Activated CD4-positive, alpha-beta T cell treated with anti-CD3 and anti-CD28 coated beads, Interleukin-2, Interleukin-6, amounts not matched to agents 100 ng/mL and 50 ng/mL, durations not matched to agents 16 hours and 8 hours (primary cell): ENCODE measurements around the gene HNRNPA3.
"Not testable (repeated sequence)": the region's sequence is repeated elsewhere in the genome, so short reads cannot be mapped to it uniquely, and the experiment has no call there.

ENCODE experiments used
- DNase-seq: peaks from one replicate; pipeline ENCODE4 v3.0.0-alpha.2; 2020

The HNRNPA3 gene

GRCh38 chr2:177188482-177189469, 23.8 kb upstream of the HNRNPA3 start:
- DNase-seq: no peak

GRCh38 chr2:177190941-177191340, 21.7 kb upstream of the HNRNPA3 start:
- no peak for DNase-seq

- DNase-seq: no peak
Observed at GRCh38 chr2:177192788-177193187, 19.8 kb upstream of the HNRNPA3 start.

DNA sequence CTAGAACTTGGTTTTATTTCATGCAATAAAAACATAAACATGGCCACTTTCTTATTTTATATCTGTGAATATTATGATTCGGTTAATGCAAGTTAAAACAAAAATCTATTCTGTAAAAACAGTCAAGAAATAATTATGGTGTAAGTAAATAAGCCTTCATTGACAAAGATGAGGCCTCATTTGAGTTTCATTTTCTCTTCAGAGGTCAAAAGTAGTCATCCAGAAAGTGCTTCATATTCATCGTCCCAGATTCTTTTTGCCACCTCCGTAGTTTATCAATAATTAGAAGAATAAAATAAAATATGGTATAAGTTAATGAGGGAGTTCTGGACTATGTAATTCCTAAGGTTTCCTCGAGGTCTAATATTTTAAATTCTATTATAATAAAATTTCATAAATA, 19.4 kb upstream of the HNRNPA3 start:
- peak; percentile 35 for DNase-seq

DNA sequence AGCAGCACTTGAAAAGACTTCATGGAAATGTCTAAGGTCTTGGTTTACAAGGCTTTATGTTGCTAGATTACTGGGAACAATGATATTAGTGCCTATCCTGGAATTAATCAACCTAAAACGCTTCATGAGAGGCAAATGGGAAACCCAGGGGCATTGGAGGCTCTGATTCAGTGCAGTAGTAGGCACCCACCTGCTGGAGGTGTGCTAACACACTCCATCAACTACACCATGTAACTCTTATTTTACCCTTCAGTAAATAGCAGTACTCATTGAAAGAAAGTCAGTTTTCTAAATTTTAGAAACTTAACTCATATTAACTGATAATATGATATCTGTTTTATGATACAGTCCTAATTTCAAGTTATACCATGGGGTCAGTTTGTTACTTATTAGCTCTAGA, 17.4 kb upstream of the HNRNPA3 start:
- DNase-seq: no peak

GRCh38 chr2:177200419-177200818, 12.2 kb upstream of the HNRNPA3 start:
- DNase-seq: not testable (repeated sequence)

GRCh38 chr2:177201919-177202346, 10.7 kb upstream of the HNRNPA3 start:
- DNase-seq: no peak

- no peak for DNase-seq
Observed at GRCh38 chr2:177204417-177204816, 8.2 kb upstream of the HNRNPA3 start.

DNA sequence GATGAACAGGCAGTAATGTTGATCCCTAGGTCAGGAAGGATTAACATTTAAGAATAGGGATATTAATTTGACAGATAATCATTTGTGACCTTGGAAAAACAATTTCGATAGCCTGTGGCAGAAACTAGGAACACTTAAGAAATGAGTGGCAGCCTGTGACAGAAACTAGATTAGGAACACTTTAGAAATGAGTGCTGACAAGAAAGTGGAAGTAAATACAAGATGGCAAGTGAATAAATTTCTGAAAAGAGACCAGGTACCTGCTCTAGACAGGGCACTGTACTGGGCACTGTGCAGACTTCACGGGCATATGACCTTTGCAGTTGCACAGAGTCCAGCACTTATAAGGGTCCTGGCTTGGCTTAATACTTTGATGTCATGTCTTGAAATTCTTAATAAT, 5.5 kb upstream of the HNRNPA3 start:
- peak; percentile 43 for DNase-seq

DNA sequence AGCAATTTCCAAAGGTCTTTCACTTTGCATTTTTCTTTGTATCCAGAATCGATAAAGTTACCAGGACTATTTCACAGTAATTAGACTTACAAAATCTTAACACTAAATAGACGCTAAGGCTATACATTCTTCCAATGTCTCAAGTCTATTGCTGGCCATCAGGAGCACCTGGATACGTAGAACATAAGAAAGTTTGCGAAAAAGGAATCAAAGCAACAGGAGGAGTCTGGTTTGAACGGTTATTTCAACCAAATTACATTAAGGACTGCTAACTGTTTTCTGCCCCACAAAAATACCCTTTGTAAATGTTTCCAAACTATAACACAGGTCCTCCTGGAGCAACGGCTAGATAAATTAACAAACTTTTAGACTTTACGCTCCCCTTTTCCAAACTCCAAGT, 1.4 kb upstream of the HNRNPA3 start:
- DNase-seq: no peak

DNA sequence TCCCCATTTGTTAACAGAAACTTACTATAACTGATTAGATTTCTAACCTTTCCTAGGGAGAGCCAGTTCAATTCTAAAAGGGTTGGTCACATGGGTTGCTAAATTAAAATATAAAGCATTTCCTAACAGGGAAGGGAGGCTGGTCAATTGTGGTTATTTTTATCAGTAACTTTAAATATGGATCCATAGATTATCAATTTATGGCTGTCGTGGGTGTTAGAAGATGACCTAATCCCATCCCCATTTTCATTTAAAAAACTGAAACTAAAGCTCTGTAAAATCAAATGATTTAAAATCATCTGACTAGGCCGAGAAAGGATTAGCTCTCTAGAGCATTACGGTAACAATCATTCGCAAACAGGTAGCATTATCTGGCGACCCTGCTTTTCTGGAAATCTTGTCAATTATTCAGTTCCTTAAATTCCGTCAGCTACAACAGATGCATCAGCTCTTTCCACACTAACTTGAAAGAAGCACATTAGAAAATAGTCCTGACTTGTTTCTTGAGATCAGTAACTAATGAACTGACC, 953 bp upstream of the HNRNPA3 start:
- DNase-seq: no peak

- peak; percentile 96 for DNase-seq
Observed at GRCh38 chr2:177212891-177213856, 580 bp downstream of the HNRNPA3 start.

DNA sequence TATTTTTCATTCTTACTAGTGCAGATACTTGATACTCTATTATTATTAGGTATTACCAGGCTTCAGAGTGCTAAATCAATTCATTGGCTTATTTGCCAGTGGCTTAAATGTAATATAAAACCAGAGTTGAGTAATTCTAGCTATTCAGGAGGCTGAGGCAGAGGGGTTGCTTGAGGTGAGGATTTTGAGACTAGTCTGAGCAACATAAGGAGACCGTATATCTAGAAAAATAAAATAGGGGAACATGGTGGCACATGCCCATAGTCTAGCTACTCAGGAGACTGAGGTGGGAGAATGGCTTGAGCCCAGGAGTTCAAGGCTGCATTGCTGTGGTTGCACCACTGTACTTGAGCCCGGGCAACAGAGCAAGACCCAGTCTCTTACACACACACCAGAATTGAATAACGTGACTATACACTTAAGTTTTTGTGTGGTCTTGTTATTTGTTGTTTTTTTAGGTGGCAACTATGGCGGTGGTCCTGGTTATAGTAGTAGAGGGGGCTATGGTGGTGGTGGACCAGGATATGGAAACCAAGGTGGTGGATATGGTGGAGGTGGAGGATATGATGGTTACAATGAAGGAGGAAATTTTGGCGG, 4.8 kb downstream of the HNRNPA3 start:
- no peak for DNase-seq

DNA sequence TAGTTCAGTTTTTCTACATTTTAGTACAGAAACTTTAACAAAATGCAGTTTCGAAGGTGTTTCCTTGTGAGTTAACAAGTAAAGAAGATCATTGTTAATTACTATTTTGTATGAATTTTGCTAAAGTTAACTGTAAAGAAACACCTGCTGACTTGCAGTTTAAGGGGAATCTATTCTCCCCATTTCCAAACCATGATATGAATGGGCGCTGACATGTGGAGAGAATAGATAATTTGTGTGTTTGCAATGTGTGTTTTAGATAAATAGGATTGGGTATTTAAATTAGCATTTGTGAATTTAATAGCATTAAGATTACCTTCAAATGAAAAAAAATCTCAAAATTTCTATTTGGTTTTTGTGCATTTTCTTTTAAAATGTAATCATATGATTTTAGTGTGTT, 7.2 kb downstream of the HNRNPA3 start:
- not testable (repeated sequence) for DNase-seq

- no peak for DNase-seq
Observed at GRCh38 chr2:177221534-177221933, 8.9 kb downstream of the HNRNPA3 start.

- no peak for DNase-seq
Observed at GRCh38 chr2:177221970-177222369, 9.4 kb downstream of the HNRNPA3 start.

- not testable (repeated sequence) for DNase-seq
Observed at GRCh38 chr2:177223436-177223835, 10.8 kb downstream of the HNRNPA3 start.

DNA sequence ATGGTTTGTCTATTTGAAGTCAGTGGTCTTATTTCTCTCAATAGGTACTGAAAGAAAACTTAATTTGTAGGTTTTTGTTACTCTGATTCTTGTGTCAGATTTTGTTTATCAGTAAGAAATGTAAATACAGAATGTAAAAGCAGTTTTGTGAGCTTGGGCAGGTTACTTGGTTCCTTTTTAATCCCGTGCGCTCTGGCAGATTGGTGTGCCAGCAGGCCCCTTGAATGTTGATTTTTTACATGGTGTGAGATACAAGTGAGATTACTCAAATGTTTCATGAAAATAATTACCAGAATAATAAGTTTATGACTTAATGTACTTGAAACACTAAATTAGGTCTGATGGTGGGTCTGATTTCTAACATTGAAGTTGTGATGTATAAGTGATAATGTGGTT, 13.4 kb downstream of the HNRNPA3 start:
- DNase-seq: no peak

- no peak for DNase-seq
Observed at GRCh38 chr2:177229442-177230242, 17.0 kb downstream of the HNRNPA3 start.

- DNase-seq: no peak
Observed at GRCh38 chr2:177231270-177231669, 18.7 kb downstream of the HNRNPA3 start.

- DNase-seq: no peak
Observed at GRCh38 chr2:177232098-177232704, 19.6 kb downstream of the HNRNPA3 start.
